GM12801 (cell line): ENCODE results near the gene SRL.

Experiments used
- CTCF ChIP-seq: IDR thresholded peaks from one replicate; pipeline ENCODE4 v1.5.1; 2011; ENCODE audit warnings: control low read depth; ENCODE audit not compliant: insufficient read length; ENCODE audit errors: extremely low read depth

SRL gene

DNA sequence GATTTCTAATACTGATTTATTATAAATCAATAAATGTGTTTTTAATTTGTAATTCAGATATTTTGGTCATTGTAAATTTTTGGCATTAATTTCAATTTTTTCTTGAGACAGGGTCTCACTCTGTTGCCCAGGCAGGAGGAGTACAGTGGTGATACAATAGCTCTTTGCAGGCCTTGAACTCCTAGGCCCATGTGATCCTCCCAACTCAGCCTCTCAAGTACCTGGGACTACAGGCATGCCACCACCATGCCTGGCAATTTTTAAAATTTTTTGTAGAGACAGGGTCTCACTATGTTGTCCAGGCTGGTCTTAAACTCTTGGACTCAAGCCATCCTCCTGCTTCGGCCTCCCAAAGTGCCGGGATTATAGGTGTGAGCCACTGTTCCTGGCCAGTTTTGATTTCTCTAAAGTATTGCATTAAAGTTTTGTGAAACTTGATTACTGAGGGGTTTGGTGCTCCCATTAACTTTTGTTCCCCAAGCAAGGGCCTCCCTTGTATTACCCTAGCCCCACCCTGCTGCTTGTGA lies 36.2 kb upstream of the SRL start:
- TF ChIP-seq CTCF: no peak

GRCh38 chr16:4275861-4276260 lies 34.0 kb upstream of the SRL start:
- TF ChIP-seq CTCF: no peak

GRCh38 chr16:4273858-4274311 lies 32.0 kb upstream of the SRL start:
- TF ChIP-seq CTCF: no peak

DNA sequence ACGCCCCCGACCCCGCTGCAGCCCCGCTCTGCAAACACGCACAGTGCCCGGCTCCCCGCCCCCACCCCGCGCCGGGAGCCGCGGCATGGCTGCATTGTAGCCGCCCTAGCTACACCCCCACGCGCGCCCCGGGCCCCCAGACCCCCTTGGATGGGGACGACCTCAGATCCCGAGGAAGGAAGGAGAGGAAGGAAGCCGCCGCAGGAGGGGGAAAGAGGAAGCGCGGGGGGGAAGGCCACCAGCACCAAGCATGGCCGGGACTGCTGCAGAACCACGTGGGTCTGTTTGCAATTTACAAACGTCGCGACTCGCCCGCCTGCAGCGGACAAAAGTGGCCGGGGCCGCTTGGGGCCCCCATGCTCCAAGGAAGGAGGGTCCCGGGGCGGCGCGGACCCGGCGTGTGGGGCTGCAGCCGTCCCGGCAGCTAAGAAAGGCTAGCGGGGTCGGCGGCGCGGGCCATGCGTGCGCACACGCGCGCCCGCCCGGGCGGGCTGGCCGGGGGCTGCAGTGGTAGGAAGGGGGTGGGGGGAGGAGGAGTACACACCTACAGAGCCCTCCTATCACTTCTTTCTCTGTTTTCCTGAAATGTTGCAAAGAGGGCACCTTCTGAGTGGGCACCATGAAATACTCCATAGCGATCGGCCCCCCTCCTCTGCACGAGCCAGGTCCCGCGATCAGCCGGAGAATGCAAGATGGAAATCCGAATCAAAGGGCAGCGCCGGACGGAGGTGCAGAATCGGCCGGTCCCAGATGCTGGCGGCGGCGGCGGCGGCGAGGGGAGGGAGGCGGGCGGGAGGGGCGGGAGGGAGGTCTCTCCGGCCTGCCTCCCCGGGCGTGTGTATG lies 30.5 kb upstream of the SRL start:
- no peak for TF ChIP-seq CTCF

DNA sequence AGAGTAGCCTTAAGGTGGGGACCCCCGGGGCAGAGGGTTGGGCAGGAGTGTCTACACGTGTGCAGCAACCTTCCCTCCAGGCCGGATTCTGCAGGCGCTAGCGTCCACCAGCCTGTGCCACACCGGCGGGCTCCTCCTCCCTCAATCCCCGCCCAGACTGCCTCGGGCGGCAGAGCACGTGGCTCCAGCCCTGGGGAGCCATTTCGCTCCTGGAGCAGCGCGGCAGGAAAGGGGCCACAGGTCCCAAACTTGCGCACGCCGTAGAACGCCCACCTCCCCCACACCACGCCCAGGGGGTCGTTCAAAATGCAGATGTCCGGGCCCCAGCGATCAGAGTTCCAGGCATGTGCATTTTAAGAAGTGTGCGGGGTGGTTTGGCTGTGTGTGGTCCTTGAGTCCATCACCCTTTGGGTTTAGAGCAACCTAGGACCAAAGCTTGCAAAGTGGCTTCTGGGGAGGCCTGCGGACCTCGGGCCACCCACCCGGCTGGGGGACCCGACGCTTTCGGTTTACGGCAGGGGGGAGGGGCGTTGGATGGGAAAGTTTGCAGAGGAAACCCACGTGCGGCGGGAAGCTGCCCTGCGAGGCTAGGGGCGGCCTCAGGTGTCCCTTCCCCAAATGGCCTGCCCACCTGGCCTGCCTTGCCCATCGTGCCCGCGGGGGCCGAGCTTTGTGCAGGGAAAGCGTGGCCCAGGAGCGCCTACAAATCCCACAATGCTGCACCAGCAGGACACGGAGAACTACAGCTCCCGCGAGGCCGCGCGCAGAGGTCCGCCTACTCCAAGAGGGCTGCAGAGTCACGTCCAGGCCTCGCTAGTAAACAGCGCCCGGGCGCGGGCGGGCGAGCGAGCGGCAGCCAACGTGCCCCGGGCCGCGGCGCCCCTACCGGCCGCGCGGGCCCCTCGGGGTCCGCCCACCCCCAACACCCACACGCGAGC lies 29.6 kb upstream of the SRL start:
- no peak for TF ChIP-seq CTCF

DNA sequence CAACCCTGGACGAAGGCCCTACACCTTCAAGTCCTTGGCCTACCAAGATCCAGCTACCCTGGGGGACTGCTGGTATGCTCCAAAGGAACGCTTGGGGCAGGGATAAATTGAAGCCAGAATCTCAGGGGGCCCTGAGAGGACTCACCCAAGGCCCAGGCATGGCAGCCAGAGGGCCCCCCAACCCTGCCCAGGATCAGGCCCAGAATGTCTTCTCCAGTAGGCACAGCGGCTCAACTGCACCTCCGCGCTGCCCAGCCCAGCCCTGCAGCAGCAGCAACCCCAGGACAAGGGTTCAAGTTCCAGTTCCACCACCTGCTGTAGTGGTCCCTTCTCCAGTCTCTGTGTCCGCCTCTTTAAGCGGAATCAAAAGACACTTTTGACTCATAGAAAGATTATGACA lies 28.7 kb upstream of the SRL start:
- no peak for TF ChIP-seq CTCF

DNA sequence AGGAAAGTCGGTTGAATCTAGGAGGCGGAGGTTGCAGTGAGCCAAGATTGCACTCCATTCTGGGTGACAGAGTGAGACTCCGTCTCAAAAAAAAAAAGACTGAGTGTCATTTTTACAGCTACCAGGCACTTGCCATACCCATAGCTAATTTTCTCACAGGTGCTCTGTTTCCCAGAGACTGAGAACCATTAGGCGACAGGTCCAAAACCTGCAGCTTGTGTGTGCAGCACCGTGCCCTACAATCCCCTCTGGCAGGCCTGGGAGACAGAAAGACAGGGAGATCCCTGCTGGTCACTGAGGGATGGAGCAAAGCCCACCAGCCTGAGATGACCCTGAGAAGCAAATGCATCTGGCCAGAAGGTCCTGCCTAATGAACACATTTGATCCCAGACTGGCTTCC lies 28.2 kb upstream of the SRL start:
- no peak for TF ChIP-seq CTCF
